Spleen (tissue), 11 donors: ENCODE measurements around the gene ELP5. TPM values are rescaled to one million over a fixed set of nuclear protein-coding genes. Genes with fewer than 3 reads are reported as not detected.
A peak's percentile ranks its signal among the peaks of the same experiment; 100 is the strongest.

Source experiments
- DNase-seq: peaks from one replicate; pipeline ENCODE4 v3.0.0-alpha.2; 2020
- H3K27ac ChIP-seq, 8 donors: fragments of 200-600 bp; sonication (generic) in 7 of 8; 1 replicate in 4 of 8; 2 replicates in 4 of 8; pipeline versions ENCODE4 v1.5.0 to v1.8.0; 2016 to 2021; ENCODE audit warnings: inconsistent platforms in 4 of 8, mild to moderate bottlenecking in 4 of 8, moderate library complexity in 1 of 8
- H3K27me3 ChIP-seq, 7 donors: fragments of 200-600 bp; sonication (generic) in 6 of 7; replicated peaks in 1 of 7; 1 replicate in 4 of 7; 2 replicates in 3 of 7; pipeline versions ENCODE4 v1.5.0 to v1.8.0; 2016 to 2021; ENCODE audit warnings: inconsistent platforms in 3 of 7, mild to moderate bottlenecking in 1 of 7
- H3K36me3 ChIP-seq, 6 donors: fragments of 200-600 bp; sonication (generic) in 5 of 6; 1 replicate in 4 of 6; 2 replicates in 2 of 6; pipeline versions ENCODE4 v1.5.0 to v1.8.0; 2016 to 2021; ENCODE audit warnings: inconsistent platforms in 2 of 6
- H3K4me1 ChIP-seq, 6 donors: fragments of 200-600 bp; sonication (generic) in 5 of 6; 1 replicate in 3 of 6; 2 replicates in 3 of 6; pipeline versions ENCODE4 v1.5.0 to v1.8.0; 2016 to 2021; ENCODE audit warnings: inconsistent platforms in 3 of 6
- H3K4me3 ChIP-seq, 8 donors: fragments of 200-600 bp; sonication (generic) in 7 of 8; 1 replicate in 4 of 8; 2 replicates in 4 of 8; pipeline versions ENCODE4 v1.5.0 to v1.8.0; 2016 to 2021; ENCODE audit warnings: inconsistent platforms in 4 of 8, mild to moderate bottlenecking in 4 of 8, moderate library complexity in 2 of 8
- H3K9me3 ChIP-seq, 8 donors: fragments of 200-600 bp; sonication (generic) in 7 of 8; 1 replicate in 4 of 8; 2 replicates in 4 of 8; pipeline versions ENCODE4 v1.5.0 to v1.8.0; 2016 to 2021; ENCODE audit warnings: inconsistent platforms in 4 of 8
- CTCF ChIP-seq, 11 experiments: fragments of 200-600 bp in 7 of 11; fragments of 450-650 bp in 4 of 11; sonication (generic) in 4 of 11; IDR thresholded peaks in 8 of 11; conservative IDR thresholded peaks in 3 of 11; 1 replicate in 7 of 11; 2 replicates in 4 of 11; pipeline versions ENCODE4 v1.4.0 to v1.8.0; 2016 to 2021; ENCODE audit warnings: antibody characterized with exemption in 11 of 11, inconsistent platforms in 4 of 11, mild to moderate bottlenecking in 1 of 11
- POLR2A ChIP-seq, 3 donors: fragments of 450-650 bp; IDR thresholded peaks; one replicate each; pipeline ENCODE4 v1.5.1; 2017; ENCODE audit warnings: antibody characterized with exemption in 3 of 3, mild to moderate bottlenecking in 1 of 3
- POLR2AphosphoS5 ChIP-seq, 3 donors: sonication (generic); formaldehyde crosslinking; IDR thresholded peaks; one replicate each; pipeline ENCODE4 v1.5.1; 2017; ENCODE audit warnings: antibody characterized with exemption in 3 of 3
- WGBS, 5 donors: extraction: QIAGEN DNeasy Blood & Tissue Kit in 3 of 5; methylation state at CpG; one replicate each; pipeline versions ENCODE4 v1.1.5 to v1.1.7; 2013 to 2018; 5-methylcytosine and 5-hydroxymethylcytosine counted together
- intact Hi-C: fragments of 100-400 bp; cut with DNase I; formaldehyde crosslinking; loops from one replicate; pipeline ENCODE4 v1.15.0; 2023; ENCODE audit warnings: low total_unique reads
- polyA plus RNA-seq, 3 donors: library from polyadenylated mRNA; stranded (reverse); fragments of 200-250 nt; gene quantifications; one replicate each; pipeline ENCODE4 v1.2.1, GENCODE V29; 2013
- total RNA-seq, 7 donors: library from RNA; depleted of rRNA in 3 of 7; stranded (reverse); fragments of >200 nt in 3 of 7; fragmentation: NEBNext Ultra II Directional in 4 of 7; extraction: Animal tissue kit (Norgen Biotek cat#: 25700) in 4 of 7; gene quantifications; one replicate each; pipeline versions ENCODE4 v1.1.0 to v1.2.1, GENCODE V29; 2016 to 2021
- donor health status: healthy with polysubstance abuse.
- donor health status: DM: no; HTN: no; CAD: no; lungs with moderate emphysema.
- donor health status: DM: no; HTN: no; CAD: no.
- donor health status: Bipolar disorder and iron deficiency.
- donor health status: healthy.
- donor health status: DM: no; HTN: no; CAD: no.
- donor health status: DM: yes; HTN: yes; CAD: no.

ELP5 gene
- total and polyA plus RNA-seq, 10 donors, result 22.1 to 40.3 (median 36.7) TPM

- H3K9me3 ChIP-seq, result no peaks in the 10 kb centered on the region
- TF ChIP-seq CTCF (IDR thresholded peaks at IDR 0.05 in 8 of 11, conservative IDR thresholded peaks at IDR 0.05 in 3 of 11) (no peak), POLR2AphosphoS5 (IDR thresholded peaks at IDR 0.05) (peak in 2 of 3 donors; percentile 34 to 44)
- peak; percentile 93 for DNase-seq
- peaks cover 17 to 34% (median 30%) of the 10 kb centered on the region in 6 donors for H3K4me1 ChIP-seq
- 0 to 1% (median 1%) methylated on average over 24 to 71 of the region's 71 CpGs for WGBS, 5 donors
- H3K4me3 ChIP-seq, result peak within 1 kb of the TSS; percentile 30 to 67 (median 43)
- peak within 1 kb of the TSS in 6 of 8 donors; percentile 47 to 69 (median 62) for H3K27ac ChIP-seq
- no peaks in the 10 kb centered on the region for H3K36me3 ChIP-seq
- peaks cover 0 to 63% (median 20%) of the 10 kb centered on the region in 7 donors for H3K27me3 ChIP-seq
- intact Hi-C loops, result loop anchor here (2.0 kb wide), 1 partner anchor 15 kb away; no protein-coding TSS in a partner anchor
Observed at GRCh38 chr17:7281074-7281952, 29.3 kb downstream of the ELP5 start, which contains the start of gene SLC2A4. TSS of gene SLC2A4 (plus strand) at chr17:7281718. CDS start at chr17:7281935, 217 bp downstream.

- 1 to 7% (median 3%) methylated on average over 5 to 43 of the region's 43 CpGs for WGBS, 5 donors
- intact Hi-C loops, result loop anchor here (2.0 kb wide), 1 partner anchor 15 kb away; no protein-coding TSS in a partner anchor
- DNase-seq, result peak; percentile 79
- no peaks in the 10 kb centered on the region for H3K9me3 ChIP-seq
- no peaks in the 10 kb centered on the region for H3K36me3 ChIP-seq
- peak overlapping the region; percentile 30 to 67 (median 43) for H3K4me3 ChIP-seq
- TF ChIP-seq CTCF (IDR thresholded peaks at IDR 0.05 in 8 of 11, conservative IDR thresholded peaks at IDR 0.05 in 3 of 11) (no peak), POLR2AphosphoS5 (IDR thresholded peaks at IDR 0.05) (peak in 2 of 3 donors; percentile 28 to 53), POLR2A (IDR thresholded peaks at IDR 0.05) (no peak)
- H3K27ac ChIP-seq, result peak overlapping the region in 2 of 8 donors; percentile 15 to 60
- H3K4me1 ChIP-seq, result peaks cover 17 to 34% (median 30%) of the 10 kb centered on the region in 6 donors
- H3K27me3 ChIP-seq, result peaks cover 0 to 70% (median 20%) of the 10 kb centered on the region in 7 donors
Observed at GRCh38 chr17:7281953-7282751, 30.1 kb downstream of the ELP5 start.

GRCh38 chr17:7282752-7283321 lies 30.8 kb downstream of the ELP5 start:
- peak overlapping the region in 2 of 8 donors; percentile 45 to 50 for H3K4me3 ChIP-seq
- H3K4me1 ChIP-seq, result peaks cover 17 to 34% (median 30%) of the 10 kb centered on the region in 6 donors
- H3K9me3 ChIP-seq, result no peaks in the 10 kb centered on the region
- no peak for TF ChIP-seq POLR2AphosphoS5 (IDR thresholded peaks at IDR 0.05)
- peaks cover 0 to 77% (median 20%) of the 10 kb centered on the region in 7 donors for H3K27me3 ChIP-seq
- 52 to 57% (median 53%) methylated on average over 6 of the region's 6 CpGs for WGBS, 5 donors
- H3K36me3 ChIP-seq, result no peaks in the 10 kb centered on the region
- intact Hi-C loops, result no loop called here
- DNase-seq, result no peak
- H3K27ac ChIP-seq, result peak overlapping the region in 1 of 8 donors; percentile 60

GRCh38 chr17:7283471-7284216 lies 31.6 kb downstream of the ELP5 start:
- no peak overlapping the region for H3K27ac ChIP-seq
- H3K36me3 ChIP-seq, result no peaks in the 10 kb centered on the region
- no peaks in the 10 kb centered on the region for H3K9me3 ChIP-seq
- peaks cover 17 to 34% (median 30%) of the 10 kb centered on the region in 6 donors for H3K4me1 ChIP-seq
- no peak overlapping the region for H3K4me3 ChIP-seq
- intact Hi-C loops, result no loop called here
- TF ChIP-seq CTCF (IDR thresholded peaks at IDR 0.05 in 8 of 11, conservative IDR thresholded peaks at IDR 0.05 in 3 of 11) (no peak), POLR2AphosphoS5 (IDR thresholded peaks at IDR 0.05) (no peak), POLR2A (IDR thresholded peaks at IDR 0.05) (no peak)
- DNase-seq, result no peak
- 77 to 82% (median 79%) methylated on average over 14 to 18 of the region's 18 CpGs for WGBS, 5 donors
- H3K27me3 ChIP-seq, result peaks cover 0 to 81% (median 20%) of the 10 kb centered on the region in 7 donors
